Activated CD4-positive, alpha-beta T cell treated with anti-CD3 and anti-CD28 coated beads for 4 hours (primary cell): Measurements from ENCODE around the gene ESPL1.

Experiments used
- DNase-seq, 2 donors: peaks; one replicate each; pipeline ENCODE4 v3.0.0-alpha.2; 2020

ESPL1 gene

GRCh38 chr12:53267999-53268629 is at the start of gene ESPL1:
Gene ESPL1, plus strand, starts transcription at chr12:53268299. Its CDS starts 468 bp downstream, at chr12:53268767.
- peak; percentile 75 to 77 for DNase-seq

DNA sequence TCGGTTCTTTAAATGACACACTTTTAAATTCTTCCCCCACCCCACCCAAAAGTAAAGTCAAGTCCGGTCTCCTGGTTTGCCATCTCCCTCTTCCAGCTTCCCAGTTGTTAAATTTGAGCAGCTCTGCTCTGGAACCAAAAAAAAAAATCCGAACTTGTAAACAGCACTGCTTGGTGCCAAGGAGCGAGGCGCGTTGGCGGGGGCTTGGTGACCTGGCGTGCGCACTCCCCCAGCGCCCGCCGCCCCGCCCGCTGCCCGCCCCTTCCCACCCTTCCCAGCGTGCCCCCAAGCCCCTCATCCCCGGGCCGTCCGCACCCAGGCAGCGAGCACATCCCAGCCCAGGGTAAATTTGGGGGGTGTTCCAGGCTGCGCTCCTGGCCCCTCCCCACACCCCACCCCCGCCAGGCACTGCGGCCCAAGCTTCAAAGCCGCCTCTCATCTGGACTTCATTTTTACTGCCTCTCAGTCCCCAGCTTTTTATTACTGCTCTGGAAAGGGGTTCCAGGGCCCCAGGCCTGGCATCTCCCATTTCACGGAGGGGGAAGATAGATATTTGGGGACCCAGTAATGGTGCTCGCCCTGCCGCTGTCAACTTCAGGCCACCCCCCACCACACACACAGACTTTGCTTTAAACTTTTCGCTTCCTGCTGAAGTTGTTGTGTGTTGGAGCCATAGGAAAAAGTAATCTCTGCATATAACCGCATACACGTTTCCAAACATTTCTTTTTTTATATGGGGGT is 49.4 kb upstream of the ESPL1 start:
- DNase-seq = no peak

- DNase-seq = peak; percentile 62 to 78
These were observed 48.7 kb upstream of the ESPL1 start for GRCh38 chr12:53219292-53219955.

GRCh38 chr12:53219956-53220693 is 48.0 kb upstream of the ESPL1 start:
- DNase-seq = peak; percentile 67 to 73

DNA sequence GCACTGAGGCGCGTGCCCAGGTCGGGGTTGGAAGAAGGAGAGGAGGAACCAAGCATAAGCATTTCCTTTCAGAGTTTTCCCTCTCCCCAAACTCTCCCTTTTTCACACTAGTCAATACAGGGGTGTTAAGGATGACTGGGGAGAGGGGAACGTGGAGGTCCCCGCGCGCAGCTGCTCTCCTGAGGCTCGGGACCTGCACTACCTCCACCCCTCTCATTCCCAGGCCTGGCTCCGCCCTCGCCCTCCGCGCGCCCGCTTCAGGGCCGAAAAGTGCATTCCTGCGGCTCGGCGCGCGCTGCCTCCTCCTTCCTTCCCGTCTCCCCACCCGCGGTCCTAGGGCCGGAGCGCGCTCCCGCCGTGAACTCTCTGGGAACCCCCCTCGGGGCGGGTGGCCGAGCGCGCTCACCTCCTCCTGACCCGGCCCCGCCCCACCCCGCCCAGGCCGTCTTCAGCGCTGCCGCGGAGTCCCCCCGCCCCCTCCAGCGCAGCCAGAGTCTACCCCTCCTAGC is 47.4 kb upstream of the ESPL1 start:
- DNase-seq = peak; percentile 63 to 77

DNA sequence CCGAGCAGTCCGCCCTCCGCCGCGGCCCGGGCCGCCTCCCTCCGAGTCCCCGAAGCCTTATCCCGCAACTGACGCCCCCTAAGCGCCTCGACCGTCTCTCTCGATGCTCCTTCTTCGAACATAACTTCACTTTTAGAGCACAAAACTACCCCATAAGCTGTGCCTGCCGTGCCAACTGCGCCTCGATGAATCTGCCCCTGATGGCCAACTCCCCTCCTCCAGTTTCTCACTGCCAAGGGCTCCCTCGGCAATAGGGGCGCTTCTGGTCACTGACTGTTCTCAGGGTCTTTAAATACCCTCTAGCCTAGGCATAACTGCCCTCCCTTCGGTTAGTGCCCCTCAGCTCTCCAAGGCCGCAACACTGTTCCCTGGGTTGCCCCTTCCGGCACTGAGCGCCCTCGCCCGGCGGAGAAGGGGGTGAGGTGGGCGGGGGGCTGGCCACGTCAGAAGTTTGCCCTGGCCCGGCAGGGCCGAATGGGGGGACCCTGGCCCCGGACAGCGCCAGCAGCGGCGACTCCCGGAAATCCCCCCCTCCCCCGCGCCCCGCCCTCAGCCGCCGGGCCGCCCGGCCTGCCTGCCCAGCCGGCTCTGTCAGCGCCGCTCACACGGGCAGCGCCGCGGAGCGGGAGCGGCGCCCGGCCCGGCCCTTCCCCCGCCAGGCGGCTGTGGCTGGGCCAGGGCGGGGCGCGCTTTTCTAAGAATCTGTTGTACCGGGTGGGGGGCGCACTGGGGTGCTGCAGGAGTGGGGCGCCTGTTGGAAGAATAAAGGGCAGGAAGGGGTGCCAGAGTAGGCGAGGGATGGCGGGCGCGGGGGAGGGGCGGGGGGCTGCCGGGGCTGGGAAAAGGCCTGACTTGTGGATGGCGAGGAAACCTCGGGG is 46.7 kb upstream of the ESPL1 start:
- peak in 1 of 2 donors; percentile 44 for DNase-seq

GRCh38 chr12:53222170-53222721 is 45.9 kb upstream of the ESPL1 start:
- no peak for DNase-seq

DNA sequence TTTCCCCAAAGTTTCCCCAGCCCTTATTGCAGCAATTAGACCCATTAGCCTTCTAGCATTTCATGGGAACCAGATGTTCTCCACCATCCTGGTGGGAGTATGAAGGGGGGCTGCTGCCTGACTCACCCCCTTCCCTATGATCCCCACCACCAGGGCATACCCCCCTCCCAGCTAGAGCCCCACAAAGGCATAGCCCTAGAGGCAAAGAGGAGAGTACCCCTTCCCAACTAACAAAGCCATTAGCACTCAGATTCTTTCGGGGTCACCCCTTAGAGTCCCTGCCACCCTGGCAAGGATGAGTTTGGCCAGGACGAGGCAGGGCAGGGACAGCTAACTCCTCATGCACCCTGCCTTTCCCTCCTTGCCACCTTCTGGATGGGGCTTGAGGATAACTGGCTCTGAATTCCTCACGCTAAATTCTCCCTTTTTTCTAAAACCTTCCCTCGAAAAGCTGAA is 45.3 kb upstream of the ESPL1 start:
- DNase-seq = no peak

- DNase-seq = no peak
These were observed 44.6 kb upstream of the ESPL1 start for GRCh38 chr12:53223389-53224060.

GRCh38 chr12:53224061-53224896 is 43.8 kb upstream of the ESPL1 start:
- DNase-seq = no peak

GRCh38 chr12:53224897-53225634 is 43.0 kb upstream of the ESPL1 start:
- DNase-seq = no peak

GRCh38 chr12:53225635-53226424 is 42.3 kb upstream of the ESPL1 start:
- no peak for DNase-seq

DNA sequence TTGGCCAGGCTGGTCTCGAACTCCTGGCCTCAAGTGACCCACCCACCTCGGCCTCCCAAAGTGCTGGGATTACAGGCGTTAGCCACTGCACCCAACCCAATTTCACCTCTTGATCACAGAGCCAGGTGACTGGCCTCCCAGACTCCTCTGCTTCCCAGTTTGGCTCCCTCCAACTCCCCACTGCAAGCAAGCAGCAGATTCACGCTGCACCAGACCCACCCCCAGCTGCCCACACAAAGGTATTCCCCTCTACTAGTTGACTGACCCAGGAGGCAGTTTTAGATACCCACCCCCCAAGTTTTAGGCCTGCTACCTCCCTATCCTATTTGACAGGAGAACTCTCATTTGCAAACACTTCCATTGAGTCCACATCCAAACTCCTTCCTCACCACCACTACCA is 41.3 kb upstream of the ESPL1 start:
- no peak for DNase-seq

GRCh38 chr12:53227341-53227740 is 40.8 kb upstream of the ESPL1 start:
- DNase-seq = no peak

- DNase-seq = no peak
These were observed 40.3 kb upstream of the ESPL1 start for GRCh38 chr12:53227836-53228235.

DNA sequence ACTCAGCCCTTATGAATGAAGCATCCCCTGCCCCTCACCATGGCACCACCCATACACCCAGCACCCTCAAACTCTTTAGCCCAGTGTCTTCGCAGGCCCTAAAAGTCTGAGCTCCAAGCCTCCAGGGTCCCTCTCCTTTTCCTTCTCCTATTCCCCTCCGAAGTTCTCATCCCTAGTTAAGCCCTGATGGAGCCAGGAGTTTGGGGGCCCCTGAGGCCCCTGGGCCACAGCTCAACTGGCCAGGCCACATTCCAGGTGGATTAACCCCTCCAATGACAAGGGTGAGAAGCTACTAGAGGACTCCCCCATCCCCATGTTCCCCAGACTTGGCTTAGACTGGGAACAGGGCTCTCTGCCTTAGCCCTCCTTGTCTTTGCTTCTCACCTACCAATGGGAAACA is 38.6 kb upstream of the ESPL1 start:
- DNase-seq = no peak

DNA sequence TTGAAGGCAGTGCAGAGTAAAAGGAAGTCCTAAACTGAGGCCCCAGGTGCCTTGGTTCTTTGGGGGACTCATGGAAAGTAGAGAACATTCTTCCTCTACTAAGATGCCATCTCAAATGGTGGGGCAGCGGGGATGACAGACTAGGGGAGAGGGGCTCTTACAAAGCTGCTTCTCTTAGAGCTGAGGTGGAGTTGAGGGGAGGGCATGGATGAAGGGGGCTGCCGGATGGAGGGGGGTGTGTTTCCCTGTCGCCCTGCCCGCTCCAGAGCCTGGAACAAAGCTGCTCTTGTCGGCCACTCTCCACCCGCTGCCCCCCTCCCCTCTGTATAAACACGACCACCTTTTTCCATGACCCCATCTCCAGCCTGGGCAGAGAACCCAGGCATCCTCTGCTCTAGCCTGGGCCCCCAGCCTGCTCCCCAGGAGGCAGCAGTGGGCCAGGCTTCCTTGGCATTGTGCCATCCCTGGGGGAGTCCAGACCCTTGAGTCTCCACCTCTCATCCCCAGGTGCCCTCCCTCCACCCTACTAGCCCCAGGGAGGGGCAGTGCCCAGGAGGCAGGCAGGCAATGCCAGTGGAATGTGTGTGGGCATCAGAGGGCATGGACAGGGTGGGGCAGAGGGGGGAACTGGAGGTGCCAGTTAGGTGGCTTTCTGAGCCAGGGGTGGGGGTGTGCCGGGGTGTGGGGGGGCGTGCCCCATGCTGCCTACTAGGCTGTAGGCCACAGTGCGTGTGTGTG is 37.8 kb upstream of the ESPL1 start:
- no peak for DNase-seq

DNA sequence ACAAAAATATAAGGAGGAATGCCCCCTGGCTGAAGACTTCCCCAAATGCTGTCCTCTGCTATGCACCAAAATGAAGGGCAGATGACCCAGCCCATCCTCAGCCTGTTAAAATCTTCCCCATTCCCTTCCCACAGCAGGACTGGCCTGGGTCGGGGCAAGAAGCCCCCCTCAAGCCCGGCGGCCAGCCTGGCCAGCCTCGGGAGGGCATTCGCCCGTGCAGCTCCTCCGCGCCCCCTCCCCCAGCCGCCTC is 36.5 kb upstream of the ESPL1 start:
- no peak for DNase-seq
